IPS-11a (cell line): ENCODE results near the gene NCAPH2.

ENCODE experiments used
- H3K4me3 ChIP-seq: one replicate; pipeline ENCODE4 v1.5.1; 2013; ENCODE audit warnings: low read depth, low read length, control low read depth

NCAPH2 gene

DNA sequence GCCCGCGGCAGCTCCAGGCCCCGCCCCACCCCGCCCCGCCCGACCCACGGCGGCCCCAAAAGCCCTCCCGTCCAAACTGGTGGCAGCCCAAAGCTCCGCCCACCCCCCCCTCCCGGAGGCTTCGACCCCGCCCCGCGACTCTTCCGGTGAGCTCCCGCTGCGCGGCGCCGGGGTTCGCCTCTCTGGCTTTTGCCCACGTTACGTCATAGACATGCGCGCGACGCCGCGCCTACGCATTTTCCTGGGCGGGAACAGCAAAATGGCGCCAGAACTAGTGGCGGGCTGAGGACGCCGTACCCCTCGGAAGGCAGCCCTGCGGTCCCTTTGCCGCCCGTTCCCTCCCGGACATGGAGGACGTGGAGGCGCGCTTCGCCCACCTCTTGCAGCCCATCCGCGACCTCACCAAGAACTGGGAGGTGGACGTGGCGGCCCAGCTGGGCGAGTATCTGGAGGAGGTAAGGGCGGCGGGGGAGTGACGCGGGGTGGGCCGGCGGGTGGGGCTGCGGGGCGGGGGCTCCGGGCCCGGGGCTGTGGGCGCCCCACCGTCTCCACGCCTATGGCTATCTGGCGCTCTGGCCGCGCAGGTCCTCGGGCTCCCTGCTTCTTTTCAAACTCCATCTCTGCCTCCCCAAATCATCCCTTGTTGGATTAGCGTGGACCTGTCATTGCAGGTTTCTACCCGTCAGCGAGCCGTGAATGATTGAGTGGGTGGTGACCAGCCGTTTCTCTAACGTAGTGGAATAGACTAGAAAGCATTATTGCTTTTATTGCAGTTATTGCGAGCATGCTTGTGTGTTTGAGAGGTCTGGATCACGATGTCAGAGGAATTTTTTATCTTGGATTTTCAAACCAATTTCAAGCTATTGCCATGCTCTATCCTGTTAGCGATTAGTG lies at the start of gene NCAPH2:
Gene NCAPH2 (plus strand): TSS at position 234 of the 894 bp plus-strand sequence. CDS start 114 bp downstream, at position 348.
- peak within 1 kb of the TSS; percentile 94 for H3K4me3 ChIP-seq

DNA sequence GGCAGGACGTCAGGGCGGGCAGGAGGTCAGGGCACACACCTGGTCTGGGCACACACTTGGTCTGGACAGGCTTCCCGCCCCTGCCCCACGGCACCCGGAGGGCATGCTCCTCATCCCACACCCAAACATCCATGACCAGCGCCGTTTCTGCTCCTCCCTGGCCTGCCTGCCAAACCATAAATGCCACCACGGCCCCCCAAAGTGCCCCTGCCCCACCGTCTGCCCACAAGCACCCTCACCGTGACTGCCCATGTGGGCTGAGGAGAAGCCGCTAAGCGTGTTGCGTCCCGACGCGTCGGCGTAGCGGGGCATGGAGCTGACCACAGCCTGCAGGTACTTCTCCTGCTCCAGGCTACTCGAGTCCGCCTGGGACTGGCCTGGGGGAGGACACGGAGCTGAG lies 49.0 kb upstream of the NCAPH2 start:
- H3K4me3 ChIP-seq: no peak overlapping the region

DNA sequence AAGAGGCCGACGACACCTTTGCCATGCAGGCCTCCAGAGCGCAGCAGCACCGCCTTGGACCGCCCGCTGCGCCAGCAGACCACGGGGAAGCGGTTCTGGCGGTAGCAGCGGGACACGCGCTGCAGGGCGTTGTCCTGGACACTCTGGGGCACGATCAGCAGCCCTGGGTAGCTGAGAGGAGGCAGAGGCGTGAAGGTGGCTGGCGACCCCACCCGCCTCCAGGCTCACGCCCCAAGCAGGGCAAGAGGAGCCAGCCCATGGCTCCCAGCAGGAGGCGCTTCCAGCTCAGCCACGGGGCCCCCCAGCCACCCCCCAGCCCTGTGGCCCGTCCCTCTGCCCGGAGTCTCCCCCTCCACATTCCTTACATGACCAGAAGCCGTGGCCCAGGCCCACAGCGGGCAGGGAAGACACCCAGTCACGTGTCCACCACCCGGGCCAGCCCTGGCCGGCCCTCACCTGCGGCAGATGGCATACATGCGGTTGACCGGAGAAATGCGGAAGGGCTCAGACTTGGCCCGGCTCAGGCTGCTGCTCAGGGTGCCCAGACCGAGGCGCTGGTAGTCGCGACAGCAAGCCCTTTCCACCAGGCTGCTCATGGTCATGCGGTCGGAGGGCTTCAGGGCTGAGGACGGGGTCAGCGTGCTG lies 48.4 kb upstream of the NCAPH2 start:
- H3K4me3 ChIP-seq: no peak overlapping the region

DNA sequence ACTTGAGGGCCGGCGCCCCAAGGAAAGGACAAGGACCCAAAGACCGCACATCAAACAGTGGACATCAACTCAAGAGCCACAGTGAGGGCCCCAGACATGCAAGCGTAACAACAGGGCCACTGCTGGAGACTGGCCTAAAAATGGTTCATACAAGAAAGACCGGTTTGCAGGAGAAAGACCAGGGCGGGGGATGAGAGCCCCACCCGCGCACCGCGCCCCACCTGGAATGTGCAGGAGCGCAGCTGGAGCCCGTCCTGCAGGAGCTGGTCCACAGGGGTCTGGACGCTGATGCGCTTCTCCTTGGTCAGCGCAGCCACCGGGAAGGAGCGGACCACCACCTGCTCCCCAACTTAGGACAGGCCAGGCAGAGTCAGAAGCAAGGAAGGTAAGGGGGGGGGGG lies 47.1 kb upstream of the NCAPH2 start:
- H3K4me3 ChIP-seq: no peak overlapping the region

DNA sequence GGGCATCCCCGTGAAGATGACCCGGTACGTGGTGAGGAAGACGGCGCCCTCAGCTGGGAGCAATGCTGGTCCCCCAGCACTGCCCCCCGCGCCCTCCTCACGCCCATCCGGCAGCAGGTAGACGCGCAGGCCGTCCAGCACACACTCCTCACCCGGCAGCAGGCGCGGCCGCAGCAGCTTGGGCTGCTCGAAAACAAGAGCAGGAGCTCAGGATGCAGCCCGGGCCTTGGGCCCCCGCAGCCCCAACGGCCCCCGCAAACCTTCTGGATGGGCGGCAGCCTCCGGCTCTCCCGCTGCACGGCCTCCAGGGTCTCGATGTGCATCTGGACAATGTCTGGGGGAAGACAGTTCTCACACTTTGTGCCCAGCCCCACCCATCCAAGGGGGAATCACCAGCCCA lies 46.5 kb upstream of the NCAPH2 start:
- H3K4me3 ChIP-seq: no peak overlapping the region

DNA sequence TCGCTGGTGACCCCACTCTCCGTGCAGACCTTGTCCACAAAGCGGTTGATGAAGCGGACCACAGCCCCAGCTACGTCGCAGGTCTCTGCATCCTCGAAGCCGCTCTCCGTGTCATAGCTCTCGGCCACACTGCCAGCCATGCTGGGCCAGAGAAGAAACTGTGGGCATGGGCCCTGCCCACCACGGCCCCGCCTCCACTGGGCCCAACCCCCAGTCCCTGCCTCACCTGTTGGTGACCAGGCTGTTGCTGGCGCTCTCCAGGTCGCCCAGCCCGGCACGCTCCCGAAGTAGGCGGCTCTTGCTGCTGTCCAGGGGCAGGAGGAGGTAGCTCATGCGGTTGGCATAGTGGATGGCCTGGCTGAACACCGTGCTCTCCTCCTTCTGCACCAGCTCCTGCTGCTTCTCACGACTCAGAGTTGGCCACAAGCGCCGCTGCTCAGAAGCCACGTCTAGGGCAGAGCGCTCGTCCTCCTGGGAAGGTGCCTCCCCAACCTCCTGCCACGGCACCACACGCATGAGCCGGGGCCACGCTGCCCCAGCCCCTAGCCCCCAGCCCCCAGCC lies 46.0 kb upstream of the NCAPH2 start:
- no peak overlapping the region for H3K4me3 ChIP-seq

DNA sequence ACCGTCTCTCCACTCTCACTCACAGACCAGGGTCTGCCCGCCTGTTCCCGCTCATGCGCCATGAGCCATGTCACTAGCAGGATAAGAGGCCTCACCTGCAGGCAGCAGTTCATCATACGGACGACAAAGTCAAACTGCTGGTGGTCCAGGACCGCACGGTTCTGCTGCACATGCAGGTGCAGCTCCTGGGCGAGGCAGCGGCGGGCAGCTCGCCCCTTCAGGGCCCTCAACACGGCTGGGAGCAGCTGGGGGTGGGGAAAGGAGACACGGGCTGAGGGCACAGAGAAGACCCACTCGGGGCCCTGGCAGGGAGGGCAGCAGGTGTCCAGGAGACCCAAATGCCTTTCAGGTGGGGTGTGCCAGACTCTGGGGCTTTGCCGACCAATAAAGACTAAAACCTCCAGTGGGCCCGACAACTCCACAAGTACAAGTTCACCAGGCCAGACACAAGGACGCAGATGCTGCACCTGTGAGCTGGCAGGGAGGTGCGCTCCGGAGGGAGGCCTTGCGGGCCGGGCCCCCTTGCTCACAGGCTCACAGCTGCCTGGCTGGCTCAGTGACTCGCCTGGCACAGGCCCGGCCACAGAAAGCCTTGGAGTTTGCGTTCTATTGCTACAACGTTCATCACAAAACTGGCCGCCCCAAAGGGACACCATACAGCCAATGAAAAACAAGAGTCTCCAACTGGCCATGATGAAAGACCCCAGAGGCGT lies 44.7 kb upstream of the NCAPH2 start:
- H3K4me3 ChIP-seq: no peak overlapping the region

DNA sequence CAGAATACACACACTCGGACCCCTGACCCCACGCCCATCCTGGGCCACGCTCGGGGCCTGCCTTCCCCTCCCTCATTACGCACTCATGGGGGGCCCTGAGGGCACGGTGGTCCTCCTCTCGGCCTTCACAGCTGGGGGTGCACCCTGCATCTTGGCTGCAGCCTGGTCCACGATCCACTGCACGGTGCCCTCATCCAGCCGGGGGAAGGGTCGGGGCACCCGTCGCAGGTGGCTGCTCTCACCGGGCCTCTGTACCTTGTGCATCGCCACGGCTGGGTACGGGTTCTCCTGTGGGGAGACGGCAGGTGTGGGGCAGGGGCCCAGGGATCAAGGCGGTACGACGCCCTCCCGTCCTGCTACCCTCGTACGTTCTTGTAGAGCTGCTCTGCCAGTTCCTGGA lies 43.6 kb upstream of the NCAPH2 start:
- no peak overlapping the region for H3K4me3 ChIP-seq

DNA sequence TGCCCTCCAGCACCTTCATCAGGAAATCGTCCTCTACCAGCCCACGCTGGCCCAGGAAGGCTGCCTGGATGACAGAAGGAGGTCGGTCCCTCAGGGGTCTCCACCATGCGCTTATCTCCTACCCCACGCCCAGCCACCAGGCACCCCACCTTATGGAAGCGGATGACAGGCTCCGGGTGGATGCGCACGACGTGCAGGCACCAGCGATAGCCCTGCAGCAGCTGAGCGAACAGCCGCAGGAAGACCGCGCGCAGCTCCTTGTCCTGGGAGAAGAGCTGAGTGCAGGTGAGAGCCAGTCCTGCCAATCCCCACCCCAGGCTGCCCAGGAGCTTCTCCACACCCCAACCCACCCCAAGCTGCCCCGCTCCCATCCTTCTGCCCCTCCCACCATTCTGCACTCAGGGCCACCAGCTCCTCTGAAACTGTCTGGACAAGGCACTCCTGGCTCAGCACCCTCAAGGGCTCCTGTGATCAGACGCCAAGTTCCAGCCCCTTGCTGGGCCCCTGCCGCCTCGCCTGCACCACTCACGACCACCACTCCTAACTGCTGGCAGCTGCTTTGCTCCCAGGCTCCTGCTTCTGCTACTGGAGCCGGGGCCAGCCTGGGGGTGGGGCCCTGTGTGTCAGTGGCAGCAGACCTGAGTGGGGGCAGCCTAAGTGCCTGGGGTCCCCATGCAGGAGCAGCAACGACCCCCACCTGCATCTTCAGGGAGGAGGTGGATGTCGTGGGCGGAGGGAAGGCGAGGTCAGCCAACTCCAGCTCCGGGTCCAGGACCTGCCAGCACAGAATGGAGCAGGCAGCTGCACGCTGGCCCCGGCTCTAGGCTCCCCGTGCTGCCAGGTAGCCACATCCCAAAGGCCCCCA lies 42.7 kb upstream of the NCAPH2 start:
- H3K4me3 ChIP-seq: no peak overlapping the region

DNA sequence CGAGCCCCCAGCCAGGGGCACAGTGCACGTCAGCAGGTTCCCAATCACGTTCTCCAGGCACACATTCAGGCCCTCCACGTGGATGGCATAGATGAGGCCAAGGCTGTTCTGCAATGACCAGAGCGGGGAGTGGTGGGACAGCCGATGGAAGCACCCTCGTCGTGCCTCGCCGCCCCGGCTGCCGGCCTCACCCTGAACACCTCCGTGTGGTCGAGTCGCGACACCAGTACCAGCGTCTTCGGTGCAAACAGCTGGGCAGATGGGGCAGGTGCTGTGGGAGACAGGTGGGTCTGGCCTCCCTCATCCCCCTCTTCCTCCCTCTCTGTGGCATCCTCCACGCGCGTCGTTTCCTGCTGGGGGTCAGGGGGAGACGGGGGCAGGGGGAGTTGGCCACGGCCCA lies 40.7 kb upstream of the NCAPH2 start:
- no peak overlapping the region for H3K4me3 ChIP-seq

DNA sequence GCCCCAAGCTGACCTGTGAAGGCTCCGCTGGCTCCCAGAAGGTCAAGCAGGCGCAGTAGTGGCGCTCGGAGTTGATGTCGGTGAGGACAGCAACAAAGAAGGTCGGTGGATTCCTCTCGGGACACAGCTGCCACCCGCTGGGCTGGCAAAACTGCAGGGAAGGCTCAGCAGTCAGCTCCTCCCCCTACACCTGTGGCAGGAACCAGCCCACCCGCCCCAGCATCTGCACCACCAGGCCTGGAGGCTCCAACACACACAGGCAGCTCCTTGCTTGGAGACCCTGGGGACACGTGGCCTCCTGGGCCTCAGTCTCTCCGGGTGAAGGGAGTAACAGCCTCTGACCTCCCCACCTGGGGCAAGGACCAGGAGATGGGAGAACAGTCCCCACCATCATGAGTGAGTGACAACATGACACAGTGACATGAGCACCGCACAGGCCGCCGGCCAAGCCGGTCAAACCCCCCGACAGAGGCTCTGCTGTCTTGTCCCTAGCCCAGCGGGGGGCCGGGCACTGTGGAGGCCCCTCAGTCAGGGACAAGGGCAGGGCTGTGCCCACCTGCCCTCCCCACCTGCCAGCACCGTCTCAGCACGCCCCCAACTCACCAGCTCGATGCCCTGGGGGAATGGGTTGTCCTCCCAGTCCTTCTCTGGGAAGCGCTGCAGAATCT lies 40.1 kb upstream of the NCAPH2 start:
- no peak overlapping the region for H3K4me3 ChIP-seq

DNA sequence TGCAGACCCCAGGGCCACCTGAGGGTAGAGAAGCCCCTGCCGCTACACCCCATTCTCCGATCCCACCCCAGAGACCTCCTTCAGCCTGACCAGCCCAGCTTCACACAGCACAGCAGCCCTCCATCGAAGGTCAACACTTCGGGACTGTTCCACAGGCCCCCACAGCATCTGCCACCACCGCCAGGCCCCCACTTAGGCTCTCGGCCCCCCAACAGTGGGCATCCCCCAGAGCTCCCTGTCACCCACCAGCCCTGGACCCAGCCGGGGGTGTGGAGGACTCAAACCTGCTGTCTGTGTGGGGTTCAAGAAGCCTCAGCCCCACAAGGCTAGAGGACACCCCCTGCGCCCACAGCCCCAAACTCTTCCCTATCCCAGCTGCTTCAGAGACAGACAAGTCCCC lies 39.4 kb upstream of the NCAPH2 start:
- no peak overlapping the region for H3K4me3 ChIP-seq

DNA sequence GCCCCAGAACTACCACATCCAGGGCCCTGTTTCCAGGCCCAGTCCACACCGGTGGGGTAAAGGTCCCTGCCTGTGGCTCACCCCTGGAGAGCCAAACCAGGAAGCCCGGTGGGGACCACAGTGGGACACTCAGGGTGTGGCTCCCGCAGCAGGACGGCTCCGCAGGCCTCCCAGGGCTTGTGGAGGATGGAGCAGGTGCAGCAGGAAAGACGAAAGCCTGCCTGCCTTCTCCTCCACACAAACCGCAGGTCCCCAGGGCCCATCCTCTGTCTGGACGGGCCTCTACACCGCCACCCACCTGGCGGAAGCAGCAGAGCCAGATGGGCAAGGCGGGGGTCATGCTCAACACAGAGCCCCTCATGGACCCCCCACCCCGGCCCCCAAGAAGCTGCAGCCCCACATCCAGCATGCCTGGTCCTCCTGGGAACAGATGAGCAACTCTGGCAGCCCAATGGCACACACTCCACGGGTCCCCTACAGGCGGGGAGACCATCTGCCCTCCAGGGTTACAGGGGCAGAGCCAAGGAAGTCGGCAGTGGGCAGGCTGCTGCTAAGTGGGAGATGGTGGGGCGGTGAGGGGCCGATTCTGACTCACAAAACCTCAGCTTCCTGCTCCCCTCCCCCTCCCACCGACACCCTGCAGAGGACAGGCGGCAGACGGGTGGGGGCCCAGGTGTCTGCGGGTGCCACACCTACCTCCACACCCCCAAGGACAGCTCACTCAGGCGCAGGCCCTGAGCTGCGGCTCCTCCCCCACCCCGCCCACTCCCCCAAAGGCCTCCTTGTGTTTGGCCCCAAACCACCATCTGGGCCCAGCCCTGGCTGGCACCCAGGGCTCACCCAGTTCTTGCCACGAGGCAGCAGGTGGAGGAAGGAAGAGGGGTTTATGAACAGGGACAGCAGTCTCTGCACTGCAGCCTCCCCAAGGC lies 38.4 kb upstream of the NCAPH2 start:
- no peak overlapping the region for H3K4me3 ChIP-seq

DNA sequence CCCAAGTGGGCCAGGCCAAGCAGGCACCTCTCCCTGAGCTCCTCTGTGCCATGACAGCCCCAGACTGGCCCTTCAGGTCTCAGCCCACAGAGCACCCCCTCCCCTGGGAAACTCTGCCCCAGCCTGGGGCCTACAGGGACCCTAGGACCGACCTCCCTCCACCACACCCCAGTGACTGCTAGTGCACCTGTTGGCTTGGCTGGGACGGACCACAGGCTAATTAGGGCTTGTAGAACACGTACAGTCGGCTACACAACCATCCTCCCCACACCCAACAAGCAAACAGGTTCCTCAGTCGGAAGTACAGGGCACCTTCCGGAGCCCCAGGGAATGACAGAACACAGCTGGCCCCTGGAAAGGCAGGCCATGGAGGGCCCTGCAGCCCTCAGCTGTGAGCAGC lies 37.5 kb upstream of the NCAPH2 start:
- no peak overlapping the region for H3K4me3 ChIP-seq

DNA sequence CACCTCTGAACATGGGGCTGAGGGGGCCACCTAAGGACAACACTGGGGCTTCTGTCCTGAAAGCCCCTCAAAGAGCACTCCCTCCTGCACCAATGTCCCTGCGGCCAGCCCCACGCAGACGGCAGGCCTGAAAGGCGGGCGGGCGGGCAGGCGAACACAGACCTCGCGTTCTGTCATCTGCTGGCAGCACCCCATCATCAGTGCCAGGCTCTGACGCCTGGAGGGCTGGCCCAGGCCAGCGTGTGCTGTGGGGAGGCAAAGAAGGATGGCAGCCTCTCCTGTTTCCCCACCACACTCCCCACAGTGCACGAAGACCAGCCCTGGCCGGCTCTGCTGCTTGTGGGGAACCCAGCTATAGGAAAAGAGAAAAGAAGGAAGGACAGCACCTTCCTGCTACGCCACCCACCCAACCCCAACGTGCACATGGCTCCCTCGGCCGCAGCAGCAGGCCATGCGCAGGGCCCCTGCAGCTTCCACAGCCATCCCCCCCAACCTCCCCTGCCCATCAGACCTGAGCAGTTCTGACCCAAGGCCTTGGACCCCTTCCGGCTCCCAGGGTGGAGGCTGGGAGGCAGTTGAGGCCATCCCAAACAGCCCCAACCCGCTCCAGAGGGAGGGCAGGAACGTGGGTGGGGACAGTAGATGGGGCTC lies 36.7 kb upstream of the NCAPH2 start:
- no peak overlapping the region for H3K4me3 ChIP-seq

DNA sequence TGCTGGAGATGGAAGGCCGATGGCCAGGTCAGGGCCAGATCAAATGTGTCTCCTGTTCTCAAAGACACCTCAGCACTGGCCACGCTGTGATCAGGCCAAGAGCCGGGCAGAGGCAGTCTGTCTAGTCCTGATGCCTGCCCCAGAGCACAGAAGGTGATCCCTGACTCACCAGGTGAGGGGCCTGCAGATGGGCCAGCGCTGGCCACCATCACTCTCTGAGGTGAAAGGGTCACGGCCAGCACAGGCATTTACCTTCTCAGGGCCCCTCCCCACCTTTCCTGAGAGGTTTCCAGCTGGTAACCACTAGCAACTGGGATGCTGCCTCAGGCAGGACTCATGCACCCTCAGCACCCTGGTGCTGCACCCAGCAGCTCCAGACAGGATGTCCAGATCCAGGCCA lies 36.1 kb upstream of the NCAPH2 start:
- H3K4me3 ChIP-seq: no peak overlapping the region

DNA sequence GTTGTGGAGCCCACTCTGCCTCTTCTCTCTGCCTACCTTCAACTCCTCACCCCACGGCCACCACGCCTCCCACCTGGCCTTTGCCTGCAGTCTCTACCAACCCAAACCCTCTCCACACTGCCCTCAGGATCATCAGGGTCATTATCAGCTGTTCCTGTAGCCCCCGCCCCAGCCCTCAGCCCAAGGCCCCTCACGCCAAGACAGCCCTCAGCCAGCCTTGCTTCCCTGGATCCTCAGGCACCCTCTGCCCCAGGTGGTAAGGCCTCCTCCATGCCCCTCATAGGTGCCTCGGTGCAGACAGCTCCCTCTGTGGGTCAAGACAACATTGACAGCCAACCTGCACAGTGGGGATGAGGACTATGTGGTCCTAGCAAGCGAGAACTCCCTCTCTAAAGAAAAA lies 34.9 kb upstream of the NCAPH2 start:
- no peak overlapping the region for H3K4me3 ChIP-seq

DNA sequence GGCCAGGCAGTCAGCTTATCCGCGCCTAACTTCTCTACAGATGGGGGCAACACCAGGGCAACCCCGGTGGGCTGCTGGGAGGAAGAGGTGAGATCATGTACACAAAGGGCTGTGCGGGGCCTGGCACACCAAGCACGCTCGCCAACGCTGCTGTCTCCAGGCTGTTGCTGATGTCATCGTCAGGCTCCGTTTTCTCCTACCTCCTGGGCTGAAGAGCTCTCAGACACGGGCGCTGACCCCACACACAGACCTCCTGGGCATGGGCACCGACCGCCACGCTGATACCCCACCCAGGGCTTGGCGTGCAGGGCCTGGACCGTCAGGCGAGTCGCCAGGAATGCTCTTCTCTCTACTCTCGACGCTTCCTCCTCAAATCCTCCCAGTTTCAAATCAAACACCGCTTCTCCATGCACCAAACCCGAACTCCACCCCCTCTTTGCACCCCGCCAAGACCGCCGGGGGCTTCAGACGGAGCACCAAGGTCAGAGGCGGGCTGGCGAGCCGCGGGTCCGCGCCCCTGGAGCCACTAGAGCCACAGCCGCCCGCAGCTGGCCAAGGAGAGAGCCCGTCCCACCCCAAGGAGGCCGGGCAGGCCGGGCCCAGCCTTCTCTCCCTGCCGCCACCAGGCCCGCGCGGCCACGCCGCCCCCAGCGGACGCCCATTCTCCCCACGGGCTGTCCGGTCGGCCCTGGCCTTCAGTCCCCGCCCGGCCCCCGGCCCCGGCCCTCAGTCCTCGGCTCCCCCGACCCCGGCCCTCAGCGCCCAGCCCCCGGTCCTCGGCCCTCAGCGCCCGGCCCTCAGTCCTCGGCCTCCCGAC lies 34.0 kb upstream of the NCAPH2 start:
- peak overlapping the region; percentile 58 for H3K4me3 ChIP-seq
